ENCODE data around the gene GNAZ. TPM values are rescaled to one million over a fixed set of nuclear protein-coding genes. Genes with fewer than 3 reads are reported as not detected.

The GNAZ gene
- total RNA-seq, 4 donors from 2014 or later: 50.1 to 89.2 (median 55.0) TPM

DNA sequence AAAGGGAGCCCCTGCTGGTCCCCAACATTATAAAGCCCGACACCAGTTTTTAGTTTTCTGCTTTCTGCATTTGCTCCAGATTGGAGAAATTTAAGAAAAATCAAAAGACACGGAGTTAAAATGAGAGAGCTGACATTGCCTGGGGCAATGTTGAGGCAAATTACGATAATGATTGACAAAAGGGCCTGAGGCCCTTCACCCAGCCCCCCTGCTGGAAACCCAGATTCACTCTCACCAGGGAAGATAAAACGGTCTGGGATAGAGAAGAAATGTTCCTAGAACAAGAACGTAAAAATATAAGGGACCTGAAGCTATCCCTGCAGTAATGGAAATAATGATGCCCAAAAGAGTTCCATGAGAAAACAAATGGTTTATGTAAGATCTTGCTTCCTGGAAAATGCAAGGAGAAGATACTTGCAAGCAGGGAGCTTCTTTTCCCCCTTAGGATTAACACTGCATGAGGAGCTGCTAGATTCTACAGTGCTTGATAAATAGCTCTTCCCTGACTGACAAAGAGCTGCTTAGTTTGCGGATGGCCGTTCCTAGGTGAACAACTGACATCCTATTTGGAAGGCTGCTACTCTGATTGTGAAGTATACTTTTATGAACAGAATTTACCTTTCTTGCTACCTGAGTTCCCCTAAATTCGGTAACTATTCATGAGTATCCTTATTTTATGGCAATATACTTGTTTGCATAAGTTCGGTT lies 40.6 kb upstream of the GNAZ start:
- H3K4me1 ChIP-seq: no peaks in the 10 kb centered on the region
- H3K27ac ChIP-seq: no peak overlapping the region
- no peaks in the 10 kb centered on the region for H3K36me3 ChIP-seq
- TF ChIP-seq POLR2AphosphoS5 (IDR thresholded peaks at IDR 0.05): no peak
- TF ChIP-seq, protein P1, sequence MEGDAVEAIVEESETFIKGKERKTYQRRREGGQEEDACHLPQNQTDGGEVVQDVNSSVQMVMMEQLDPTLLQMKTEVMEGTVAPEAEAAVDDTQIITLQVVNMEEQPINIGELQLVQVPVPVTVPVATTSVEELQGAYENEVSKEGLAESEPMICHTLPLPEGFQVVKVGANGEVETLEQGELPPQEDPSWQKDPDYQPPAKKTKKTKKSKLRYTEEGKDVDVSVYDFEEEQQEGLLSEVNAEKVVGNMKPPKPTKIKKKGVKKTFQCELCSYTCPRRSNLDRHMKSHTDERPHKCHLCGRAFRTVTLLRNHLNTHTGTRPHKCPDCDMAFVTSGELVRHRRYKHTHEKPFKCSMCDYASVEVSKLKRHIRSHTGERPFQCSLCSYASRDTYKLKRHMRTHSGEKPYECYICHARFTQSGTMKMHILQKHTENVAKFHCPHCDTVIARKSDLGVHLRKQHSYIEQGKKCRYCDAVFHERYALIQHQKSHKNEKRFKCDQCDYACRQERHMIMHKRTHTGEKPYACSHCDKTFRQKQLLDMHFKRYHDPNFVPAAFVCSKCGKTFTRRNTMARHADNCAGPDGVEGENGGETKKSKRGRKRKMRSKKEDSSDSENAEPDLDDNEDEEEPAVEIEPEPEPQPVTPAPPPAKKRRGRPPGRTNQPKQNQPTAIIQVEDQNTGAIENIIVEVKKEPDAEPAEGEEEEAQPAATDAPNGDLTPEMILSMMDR (IDR thresholded peaks at IDR 0.05): no peak
- TF ChIP-seq POLR2A (IDR thresholded peaks at IDR 0.05): no peak
- no peak for TF ChIP-seq EP300 (IDR thresholded peaks at IDR 0.05)
- WGBS, 2 donors (ENCODE audit: low coverage in 1 of 2): 63 to 72% methylated on average over 9 of the region's 9 CpGs
- ATAC-seq: no peak
- no peaks in the 10 kb centered on the region for H3K27me3 ChIP-seq
- H3K4me3 ChIP-seq: no peak overlapping the region
- no peaks in the 10 kb centered on the region for H3K9me3 ChIP-seq

DNA sequence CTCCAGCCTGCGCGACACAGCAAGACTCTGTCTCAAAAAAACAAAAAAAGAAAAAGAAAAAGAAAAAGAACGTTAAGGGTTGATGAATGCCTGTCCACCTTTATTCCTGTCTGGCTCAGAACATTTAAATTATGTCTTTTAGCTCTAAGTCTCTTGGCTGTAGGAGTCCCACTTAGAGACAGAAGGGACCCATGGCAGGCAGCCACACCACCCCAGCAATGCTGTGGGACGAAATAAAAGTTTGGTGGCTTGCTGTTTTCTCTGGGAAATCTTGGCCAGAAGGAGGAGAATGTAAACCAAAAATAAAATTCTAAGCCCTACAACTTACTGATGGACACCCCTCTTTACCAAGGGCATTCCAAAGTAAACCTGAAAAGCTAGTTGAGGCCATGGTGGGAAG lies 38.9 kb upstream of the GNAZ start:
- H3K36me3 ChIP-seq: no peaks in the 10 kb centered on the region
- H3K27ac ChIP-seq: no peak overlapping the region
- H3K27me3 ChIP-seq: no peaks in the 10 kb centered on the region
- H3K4me1 ChIP-seq: no peaks in the 10 kb centered on the region
- no peak overlapping the region for H3K4me3 ChIP-seq
- H3K9me3 ChIP-seq: no peaks in the 10 kb centered on the region
- no peak for TF ChIP-seq POLR2AphosphoS5 (IDR thresholded peaks at IDR 0.05)
- TF ChIP-seq, protein P1 (IDR thresholded peaks at IDR 0.05): no peak
- no peak for TF ChIP-seq POLR2A (IDR thresholded peaks at IDR 0.05)
- no peak for TF ChIP-seq EP300 (IDR thresholded peaks at IDR 0.05)
- ATAC-seq: no peak
- 40 to 69% methylated on average over 2 to 4 of the region's 4 CpGs for WGBS, 2 donors (ENCODE audit: low coverage in 1 of 2)

DNA sequence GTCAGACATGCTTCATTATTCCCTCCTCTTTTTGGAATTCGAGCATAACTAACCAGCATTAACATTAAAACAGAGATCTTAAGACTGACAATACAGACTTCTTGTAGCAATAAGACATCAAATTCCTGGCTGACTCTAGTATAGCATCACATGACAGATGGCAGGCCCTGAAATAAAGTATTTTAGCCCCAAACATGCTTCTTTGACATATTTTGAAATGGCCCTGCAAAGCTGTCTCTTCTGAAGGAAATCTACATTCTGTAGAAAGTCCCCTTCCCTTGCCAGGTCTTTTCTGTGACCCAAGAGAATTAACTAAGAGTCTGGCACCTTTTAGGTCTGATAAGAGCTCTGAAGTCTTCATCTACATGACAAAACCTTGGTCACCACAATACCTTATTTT lies 38.5 kb upstream of the GNAZ start:
- no peaks in the 10 kb centered on the region for H3K36me3 ChIP-seq
- ATAC-seq: no peak
- peaks cover 3% of the 10 kb centered on the region for H3K27me3 ChIP-seq
- no peak overlapping the region for H3K27ac ChIP-seq
- 67 to 100% methylated on average over 1 of the region's 1 CpG for WGBS, 2 donors (ENCODE audit: low coverage in 1 of 2)
- H3K4me1 ChIP-seq: no peaks in the 10 kb centered on the region
- TF ChIP-seq EP300 (IDR thresholded peaks at IDR 0.05) (no peak), POLR2AphosphoS5 (IDR thresholded peaks at IDR 0.05) (no peak), POLR2A (IDR thresholded peaks at IDR 0.05) (no peak)
- TF ChIP-seq, protein P1 (IDR thresholded peaks at IDR 0.05): no peak
- no peaks in the 10 kb centered on the region for H3K9me3 ChIP-seq
- no peak overlapping the region for H3K4me3 ChIP-seq

DNA sequence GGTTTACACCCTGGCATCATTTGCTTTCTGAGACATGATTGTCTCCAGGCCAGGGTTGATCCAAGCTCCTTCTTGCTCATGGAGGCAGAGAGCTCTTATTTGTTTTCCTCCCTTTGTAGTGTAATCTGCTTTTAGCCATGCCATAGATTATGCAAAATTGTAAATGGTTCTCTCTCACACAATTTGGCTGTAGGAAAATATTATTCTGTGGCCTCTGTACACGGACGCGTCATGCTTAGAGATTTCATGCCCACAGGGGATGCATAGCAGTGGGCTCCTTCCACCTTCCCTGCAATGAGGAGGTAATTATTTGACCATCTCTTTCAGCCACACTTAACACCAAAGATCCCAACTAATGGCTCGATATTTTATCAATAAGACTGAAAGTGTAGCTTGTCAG lies 37.7 kb upstream of the GNAZ start:
- WGBS, 2 donors (ENCODE audit: low coverage in 1 of 2): 53 to 93% methylated on average over 4 of the region's 4 CpGs
- ATAC-seq: no peak
- Histone ChIP-seq H3K27ac (no peak overlapping the region), H3K36me3 (no peaks in the 10 kb centered on the region), H3K4me3 (no peak overlapping the region), H3K4me1 (no peaks in the 10 kb centered on the region), H3K9me3 (no peaks in the 10 kb centered on the region), H3K27me3 (peaks cover 12% of the 10 kb centered on the region)
- TF ChIP-seq POLR2A (IDR thresholded peaks at IDR 0.05) (no peak), POLR2AphosphoS5 (IDR thresholded peaks at IDR 0.05) (no peak), EP300 (IDR thresholded peaks at IDR 0.05) (no peak)
- TF ChIP-seq, protein P1 (IDR thresholded peaks at IDR 0.05): no peak

Data from gastroesophageal sphincter (tissue), 4 donors.